ENCODE measurements around the gene PAX8.

Gene PAX8

DNA sequence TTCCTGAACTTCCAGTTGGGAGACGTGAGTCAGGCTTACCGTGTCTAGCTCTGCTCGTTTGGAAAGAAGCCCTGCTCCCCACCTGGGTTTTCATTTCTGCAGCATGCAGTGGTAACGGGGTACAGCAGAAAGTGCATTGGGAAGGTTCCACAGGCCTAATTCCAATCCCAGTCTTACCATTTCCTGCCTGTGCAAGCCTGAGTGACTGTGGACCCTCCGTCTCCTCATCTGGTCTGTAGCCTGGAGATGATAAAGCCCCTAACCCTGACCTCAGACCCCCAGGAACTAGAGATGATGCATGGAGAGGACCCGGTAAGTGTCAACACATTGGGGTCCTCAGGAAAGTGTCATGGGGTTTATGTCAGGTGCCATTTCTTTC, 110.8 kb downstream of the PAX8 start:
- Histone ChIP-seq H3K27me3 (ENCODE audit: control insufficient read depth, low read length) (no peaks in the 10 kb centered on the region), H3K36me3 (ENCODE audit: control insufficient read depth, low read length) (no peaks in the 10 kb centered on the region), H3F3A (ENCODE audit: control insufficient read depth, insufficient read depth) (no peaks in the 10 kb centered on the region), H3K9me3 (ENCODE audit: control insufficient read depth, insufficient read depth, low read length) (no peaks in the 10 kb centered on the region), H3K79me2 (ENCODE audit: control insufficient read depth, low read length) (peaks cover 1% of the 10 kb centered on the region; the same call in 1 of the 2 replicates), H3K9me2 (replicated peaks; ENCODE audit: control insufficient read depth, low read length) (no peaks in the 10 kb centered on the region), H4K20me1 (ENCODE audit: control insufficient read depth, insufficient read depth, low read depth, low read length) (no peaks in the 10 kb centered on the region), H3K4me2 (ENCODE audit: low read length) (no peak overlapping the region), H3K4me1 (ENCODE audit: control insufficient read depth, low read length) (peaks cover 13% of the 10 kb centered on the region), H3K4me3 (ENCODE audit: low read length) (no peak overlapping the region), H3K27ac (ENCODE audit: low read depth, low read length) (no peak overlapping the region)
- TF ChIP-seq, protein P1, sequence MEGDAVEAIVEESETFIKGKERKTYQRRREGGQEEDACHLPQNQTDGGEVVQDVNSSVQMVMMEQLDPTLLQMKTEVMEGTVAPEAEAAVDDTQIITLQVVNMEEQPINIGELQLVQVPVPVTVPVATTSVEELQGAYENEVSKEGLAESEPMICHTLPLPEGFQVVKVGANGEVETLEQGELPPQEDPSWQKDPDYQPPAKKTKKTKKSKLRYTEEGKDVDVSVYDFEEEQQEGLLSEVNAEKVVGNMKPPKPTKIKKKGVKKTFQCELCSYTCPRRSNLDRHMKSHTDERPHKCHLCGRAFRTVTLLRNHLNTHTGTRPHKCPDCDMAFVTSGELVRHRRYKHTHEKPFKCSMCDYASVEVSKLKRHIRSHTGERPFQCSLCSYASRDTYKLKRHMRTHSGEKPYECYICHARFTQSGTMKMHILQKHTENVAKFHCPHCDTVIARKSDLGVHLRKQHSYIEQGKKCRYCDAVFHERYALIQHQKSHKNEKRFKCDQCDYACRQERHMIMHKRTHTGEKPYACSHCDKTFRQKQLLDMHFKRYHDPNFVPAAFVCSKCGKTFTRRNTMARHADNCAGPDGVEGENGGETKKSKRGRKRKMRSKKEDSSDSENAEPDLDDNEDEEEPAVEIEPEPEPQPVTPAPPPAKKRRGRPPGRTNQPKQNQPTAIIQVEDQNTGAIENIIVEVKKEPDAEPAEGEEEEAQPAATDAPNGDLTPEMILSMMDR (IDR thresholded peaks at IDR 0.05; ENCODE audit: low read depth, low read length, poor library complexity, severe bottlenecking) = no peak
- no peak for TF ChIP-seq EZH2phosphoT487 (IDR thresholded peaks at IDR 0.05; ENCODE audit: borderline replicate concordance, low read length)

DNA sequence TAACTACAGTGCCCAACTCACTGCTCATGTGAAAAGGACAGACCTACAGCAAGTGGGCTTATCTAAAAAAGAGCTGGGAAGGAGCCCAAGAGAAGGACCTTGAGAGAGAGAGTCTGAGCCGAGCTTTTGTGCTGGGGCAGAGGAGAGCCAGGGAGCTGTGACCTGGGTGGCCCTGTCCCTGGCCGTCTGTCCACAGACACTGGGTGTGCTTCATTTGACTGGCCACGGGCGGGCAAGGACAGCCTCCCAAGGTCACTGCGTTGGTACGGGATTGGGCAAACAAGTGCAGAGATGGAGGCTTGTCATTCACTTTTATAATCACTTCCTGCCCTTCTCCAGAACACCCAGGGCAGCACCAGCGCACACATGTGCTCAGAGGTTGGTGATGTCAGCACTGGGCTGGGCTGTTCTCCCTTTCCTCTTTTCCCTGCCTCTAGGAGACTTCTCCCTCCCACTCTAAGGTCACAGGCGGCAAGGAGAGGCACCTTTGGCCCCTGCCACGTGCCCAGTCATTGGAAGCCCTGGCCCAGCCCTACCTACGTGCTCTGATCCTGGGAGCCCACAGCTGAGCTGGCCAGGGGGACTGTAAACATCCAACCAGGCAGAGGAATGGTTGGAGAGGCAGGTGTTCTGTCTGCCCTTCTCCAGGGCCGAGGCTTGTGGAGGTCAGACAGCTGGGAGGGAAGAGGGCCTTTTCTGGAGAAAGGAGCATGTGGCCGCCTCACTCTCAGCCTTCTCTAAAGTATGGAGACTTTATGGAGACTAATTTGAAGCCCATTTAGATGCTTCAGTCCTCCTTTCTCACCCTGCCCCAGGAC, 111.4 kb downstream of the PAX8 start:
- no peaks in the 10 kb centered on the region for H3F3A ChIP-seq (ENCODE audit: control insufficient read depth, insufficient read depth)
- H3K4me3 ChIP-seq (ENCODE audit: low read length) = no peak overlapping the region
- no peaks in the 10 kb centered on the region for H3K9me2 ChIP-seq (replicated peaks; ENCODE audit: control insufficient read depth, low read length)
- no peaks in the 10 kb centered on the region for H3K36me3 ChIP-seq (ENCODE audit: control insufficient read depth, low read length)
- peaks cover 9% of the 10 kb centered on the region for H3K4me1 ChIP-seq (ENCODE audit: control insufficient read depth, low read length)
- no peak overlapping the region for H3K27ac ChIP-seq (ENCODE audit: low read depth, low read length)
- H3K9me3 ChIP-seq (ENCODE audit: control insufficient read depth, insufficient read depth, low read length) = no peaks in the 10 kb centered on the region
- no peaks in the 10 kb centered on the region for H3K79me2 ChIP-seq (ENCODE audit: control insufficient read depth, low read length)
- no peaks in the 10 kb centered on the region for H3K27me3 ChIP-seq (ENCODE audit: control insufficient read depth, low read length)
- TF ChIP-seq, protein P1 (IDR thresholded peaks at IDR 0.05; ENCODE audit: low read depth, low read length, poor library complexity, severe bottlenecking) = no peak
- TF ChIP-seq EZH2phosphoT487 (IDR thresholded peaks at IDR 0.05; ENCODE audit: borderline replicate concordance, low read length) = no peak
- no peaks in the 10 kb centered on the region for H4K20me1 ChIP-seq (ENCODE audit: control insufficient read depth, insufficient read depth, low read depth, low read length)
- H3K4me2 ChIP-seq (ENCODE audit: low read length) = no peak overlapping the region

DNA sequence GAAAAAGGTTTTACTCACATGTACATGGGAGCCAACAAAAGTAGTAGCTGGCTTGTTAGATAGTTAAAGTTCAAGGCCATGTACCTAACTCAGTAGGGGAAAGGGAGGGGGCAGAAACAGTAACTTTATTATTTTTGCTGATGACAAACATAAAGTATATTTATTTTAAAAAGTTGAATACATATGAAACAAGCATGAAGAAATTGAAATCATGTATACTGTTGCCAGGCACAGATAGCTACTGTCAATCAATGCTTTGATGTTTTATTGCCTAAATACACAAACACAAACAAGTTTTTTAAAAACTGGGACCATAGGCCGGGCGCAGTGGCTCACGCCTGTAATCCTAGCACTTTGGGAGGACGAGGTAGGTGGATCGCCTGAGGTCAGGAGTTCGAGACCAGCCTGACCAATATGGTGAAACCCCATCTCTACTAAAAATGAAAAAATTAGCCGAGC, 112.5 kb downstream of the PAX8 start:
- no peak overlapping the region for H3K27ac ChIP-seq (ENCODE audit: low read depth, low read length)
- no peaks in the 10 kb centered on the region for H3K36me3 ChIP-seq (ENCODE audit: control insufficient read depth, low read length)
- H3K4me2 ChIP-seq (ENCODE audit: low read length) = no peak overlapping the region
- no peaks in the 10 kb centered on the region for H3K9me3 ChIP-seq (ENCODE audit: control insufficient read depth, insufficient read depth, low read length)
- H3K79me2 ChIP-seq (ENCODE audit: control insufficient read depth, low read length) = no peaks in the 10 kb centered on the region
- no peaks in the 10 kb centered on the region for H4K20me1 ChIP-seq (ENCODE audit: control insufficient read depth, insufficient read depth, low read depth, low read length)
- H3K4me3 ChIP-seq (ENCODE audit: low read length) = no peak overlapping the region
- TF ChIP-seq, protein P1 (IDR thresholded peaks at IDR 0.05; ENCODE audit: low read depth, low read length, poor library complexity, severe bottlenecking) = no peak
- TF ChIP-seq EZH2phosphoT487 (IDR thresholded peaks at IDR 0.05; ENCODE audit: borderline replicate concordance, low read length) = no peak
- H3F3A ChIP-seq (ENCODE audit: control insufficient read depth, insufficient read depth) = no peaks in the 10 kb centered on the region; the same call in 1 of the 2 replicates
- H3K27me3 ChIP-seq (ENCODE audit: control insufficient read depth, low read length) = no peaks in the 10 kb centered on the region
- H3K9me2 ChIP-seq (replicated peaks; ENCODE audit: control insufficient read depth, low read length) = no peaks in the 10 kb centered on the region
- H3K4me1 ChIP-seq (ENCODE audit: control insufficient read depth, low read length) = peaks cover 9% of the 10 kb centered on the region
